ENCODE data around the gene IDNK.

IDNK gene

GRCh38 chr9:83637389-83637788, 14.4 kb downstream of the IDNK start:
- H3K4me2 ChIP-seq (ENCODE audit: low read depth, low read length) = no peak overlapping the region
- H3K4me1 ChIP-seq (ENCODE audit: low read length) = no peaks in the 10 kb centered on the region
- no peaks in the 10 kb centered on the region for H4K20me1 ChIP-seq (ENCODE audit: insufficient read depth, low read length)
- no peak overlapping the region for H3K27ac ChIP-seq (ENCODE audit: low read length)
- H3K79me2 ChIP-seq (ENCODE audit: low read length) = no peaks in the 10 kb centered on the region
- DNase-seq = no peak
- no peaks in the 10 kb centered on the region for H3F3A ChIP-seq (ENCODE audit: insufficient read depth, low read length)
- no peaks in the 10 kb centered on the region for H3K9me3 ChIP-seq (replicated peaks; ENCODE audit: insufficient read depth, low read length)
- H3K4me3 ChIP-seq (ENCODE audit: low read length) = no peak overlapping the region
- no peak overlapping the region for H3K9ac ChIP-seq (ENCODE audit: low read length)
- TF ChIP-seq EZH2phosphoT487 (IDR thresholded peaks at IDR 0.05; ENCODE audit: low read length) (no peak), EZH2 (optimal IDR thresholded peaks at IDR 0.05; ENCODE audit: low read depth, low read length) (no peak), CTCF (IDR thresholded peaks at IDR 0.05; ENCODE audit: low read length) (no peak)
- no peaks in the 10 kb centered on the region for H3K9me2 ChIP-seq (replicated peaks; ENCODE audit: insufficient read depth, low read length)
- no peak overlapping the region for H2AFZ ChIP-seq (ENCODE audit: low read length)
- H3K27me3 ChIP-seq (replicated peaks; ENCODE audit: insufficient read depth, low read length) = no peaks in the 10 kb centered on the region
- H3K36me3 ChIP-seq (replicated peaks; ENCODE audit: insufficient read depth, low read length) = no peaks in the 10 kb centered on the region

GRCh38 chr9:83639266-83639665, 16.3 kb downstream of the IDNK start:
- Histone ChIP-seq H3K27me3 (replicated peaks; ENCODE audit: insufficient read depth, low read length) (no peaks in the 10 kb centered on the region), H3K9me2 (replicated peaks; ENCODE audit: insufficient read depth, low read length) (no peaks in the 10 kb centered on the region), H4K20me1 (ENCODE audit: insufficient read depth, low read length) (no peaks in the 10 kb centered on the region), H3K9ac (ENCODE audit: low read length) (no peak overlapping the region), H3K36me3 (replicated peaks; ENCODE audit: insufficient read depth, low read length) (no peaks in the 10 kb centered on the region), H3K27ac (ENCODE audit: low read length) (no peak overlapping the region), H3K4me2 (ENCODE audit: low read depth, low read length) (no peak overlapping the region), H3K4me3 (ENCODE audit: low read length) (no peak overlapping the region), H3F3A (ENCODE audit: insufficient read depth, low read length) (no peaks in the 10 kb centered on the region), H3K4me1 (ENCODE audit: low read length) (no peaks in the 10 kb centered on the region), H3K9me3 (replicated peaks; ENCODE audit: insufficient read depth, low read length) (no peaks in the 10 kb centered on the region), H3K79me2 (ENCODE audit: low read length) (no peaks in the 10 kb centered on the region), H2AFZ (ENCODE audit: low read length) (no peak overlapping the region)
- no peak for DNase-seq
- TF ChIP-seq EZH2phosphoT487 (IDR thresholded peaks at IDR 0.05; ENCODE audit: low read length) (no peak), EZH2 (optimal IDR thresholded peaks at IDR 0.05; ENCODE audit: low read depth, low read length) (no peak), CTCF (IDR thresholded peaks at IDR 0.05; ENCODE audit: low read length) (no peak)

GRCh38 chr9:83642793-83643192, 19.9 kb downstream of the IDNK start:
- H2AFZ ChIP-seq (ENCODE audit: low read length) = no peak overlapping the region
- no peak overlapping the region for H3K4me2 ChIP-seq (ENCODE audit: low read depth, low read length)
- no peaks in the 10 kb centered on the region for H3K36me3 ChIP-seq (replicated peaks; ENCODE audit: insufficient read depth, low read length)
- no peaks in the 10 kb centered on the region for H3K4me1 ChIP-seq (ENCODE audit: low read length)
- H3K27me3 ChIP-seq (replicated peaks; ENCODE audit: insufficient read depth, low read length) = no peaks in the 10 kb centered on the region
- H3K4me3 ChIP-seq (ENCODE audit: low read length) = no peak overlapping the region
- no peaks in the 10 kb centered on the region for H3K79me2 ChIP-seq (ENCODE audit: low read length)
- no peaks in the 10 kb centered on the region for H3F3A ChIP-seq (ENCODE audit: insufficient read depth, low read length)
- no peak overlapping the region for H3K9ac ChIP-seq (ENCODE audit: low read length)
- H4K20me1 ChIP-seq (ENCODE audit: insufficient read depth, low read length) = no peaks in the 10 kb centered on the region
- no peak for DNase-seq
- no peaks in the 10 kb centered on the region for H3K9me2 ChIP-seq (replicated peaks; ENCODE audit: insufficient read depth, low read length)
- no peaks in the 10 kb centered on the region for H3K9me3 ChIP-seq (replicated peaks; ENCODE audit: insufficient read depth, low read length)
- TF ChIP-seq EZH2phosphoT487 (IDR thresholded peaks at IDR 0.05; ENCODE audit: low read length) (no peak), EZH2 (optimal IDR thresholded peaks at IDR 0.05; ENCODE audit: low read depth, low read length) (no peak), CTCF (IDR thresholded peaks at IDR 0.05; ENCODE audit: low read length) (no peak)
- no peak overlapping the region for H3K27ac ChIP-seq (ENCODE audit: low read length)
